ENCODE data around the gene SGPP1. TPM values are rescaled to one million over a fixed set of nuclear protein-coding genes. Genes with fewer than 3 reads are reported as not detected.
"Not testable (repeated sequence)": the region's sequence is repeated elsewhere in the genome, so short reads cannot be mapped to it uniquely, and the experiment has no call there.

Gene SGPP1
- total RNA-seq, 4 donors from 2014 or later = 5.9 to 13.9 (median 6.8) TPM

- WGBS, 2 donors = 92 to 95% methylated on average over 4 of the region's 4 CpGs
- DNase-seq (ENCODE audit: low spot score in 2 of 2) = no peak
- intact Hi-C loops (cut with DNase I; ENCODE audit: low total_unique reads) = no loop called here
- no peak for TF ChIP-seq CTCF (IDR thresholded peaks at IDR 0.05)
- no peak for TF ChIP-seq POLR2A (IDR thresholded peaks at IDR 0.05)
- no peak overlapping the region for H3K4me3 ChIP-seq (ENCODE audit: low read depth, poor library complexity, severe bottlenecking)
These were observed 17.4 kb downstream of the SGPP1 start for GRCh38 chr14:63710497-63710896.

- WGBS, 2 donors = 77 to 80% methylated on average over 2 of the region's 2 CpGs
- intact Hi-C loops (cut with DNase I; ENCODE audit: low total_unique reads) = no loop called here
- no peak overlapping the region for H3K4me3 ChIP-seq (ENCODE audit: low read depth, poor library complexity, severe bottlenecking)
- no peak for TF ChIP-seq POLR2A (IDR thresholded peaks at IDR 0.05)
- TF ChIP-seq CTCF (IDR thresholded peaks at IDR 0.05) = no peak
- no peak for DNase-seq (ENCODE audit: low spot score in 2 of 2)
These were observed 18.3 kb downstream of the SGPP1 start for GRCh38 chr14:63709589-63709988.

GRCh38 chr14:63707216-63707615 is 20.6 kb downstream of the SGPP1 start:
- H3K4me3 ChIP-seq (ENCODE audit: low read depth, poor library complexity, severe bottlenecking) = no peak overlapping the region
- WGBS, 2 donors = 76 to 79% methylated on average over 8 of the region's 8 CpGs
- intact Hi-C loops (cut with DNase I; ENCODE audit: low total_unique reads) = no loop called here
- TF ChIP-seq POLR2A (IDR thresholded peaks at IDR 0.05) = no peak
- TF ChIP-seq CTCF (IDR thresholded peaks at IDR 0.05) = no peak
- no peak for DNase-seq (ENCODE audit: low spot score in 2 of 2)

GRCh38 chr14:63705561-63706070 is 22.2 kb downstream of the SGPP1 start:
- TF ChIP-seq POLR2A (IDR thresholded peaks at IDR 0.05) = no peak
- no peak for TF ChIP-seq CTCF (IDR thresholded peaks at IDR 0.05)
- WGBS, 2 donors = 83 to 90% methylated on average over 4 of the region's 4 CpGs
- intact Hi-C loops (cut with DNase I; ENCODE audit: low total_unique reads) = no loop called here
- no peak for DNase-seq (ENCODE audit: low spot score in 2 of 2)
- no peak overlapping the region for H3K4me3 ChIP-seq (ENCODE audit: low read depth, poor library complexity, severe bottlenecking)

GRCh38 chr14:63702530-63702929 is 25.3 kb downstream of the SGPP1 start:
- intact Hi-C loops (cut with DNase I; ENCODE audit: low total_unique reads); DNase-seq (ENCODE audit: low spot score in 2 of 2); H3K4me3 ChIP-seq (ENCODE audit: low read depth, poor library complexity, severe bottlenecking): not testable (repeated sequence)
- 95 to 100% methylated on average over 4 of the region's 4 CpGs for WGBS, 2 donors

GRCh38 chr14:63701606-63702299 is 26.1 kb downstream of the SGPP1 start:
- DNase-seq (ENCODE audit: low spot score in 2 of 2) = no peak
- WGBS, 2 donors = 92% methylated on average over 2 of the region's 2 CpGs
- intact Hi-C loops (cut with DNase I; ENCODE audit: low total_unique reads) = no loop called here
- TF ChIP-seq CTCF (IDR thresholded peaks at IDR 0.05) (no peak), POLR2A (IDR thresholded peaks at IDR 0.05) (no peak)
- no peak overlapping the region for H3K4me3 ChIP-seq (ENCODE audit: low read depth, poor library complexity, severe bottlenecking)

Measured in lower leg skin (tissue), 4 donors.